HG02763 (cell line): ENCODE results near the gene SMIM34.
"Not testable (repeated sequence)": the region's sequence is repeated elsewhere in the genome, so short reads cannot be mapped to it uniquely, and the experiment has no call there.

Experiments
- ATAC-seq: cut with Tn5 transposase; IDR thresholded peaks from one replicate; pipeline ENCODE4 v1.9.1; 2021; ENCODE audit warnings: mild to moderate bottlenecking, moderate library complexity; ENCODE audit not compliant: unreplicated experiment

Gene SMIM34

DNA sequence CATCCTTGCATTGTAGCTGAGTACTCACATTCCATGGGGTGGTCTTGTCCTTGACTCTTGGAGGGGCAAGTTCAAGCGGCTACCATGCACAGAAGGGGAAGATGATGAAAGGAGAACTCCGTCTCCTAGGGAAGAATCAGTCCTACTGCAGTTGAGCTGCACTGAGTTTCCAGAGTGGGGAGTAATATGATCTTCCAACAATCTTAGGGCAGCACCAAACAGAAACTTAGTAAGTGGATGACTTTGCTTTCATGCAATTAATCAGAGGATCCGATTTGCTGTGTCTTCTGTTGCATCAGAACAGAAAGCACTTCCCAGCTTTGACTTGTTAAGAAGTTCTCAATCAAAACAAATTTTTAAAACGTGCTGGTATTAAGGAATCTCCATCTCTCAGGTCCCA, at the start of gene SMIM34:
SMIM34 (minus strand) TSS at position 147 of the 400 bp plus-strand sequence; CDS start at position 35, 112 bp downstream.
- not testable (repeated sequence) for ATAC-seq

DNA sequence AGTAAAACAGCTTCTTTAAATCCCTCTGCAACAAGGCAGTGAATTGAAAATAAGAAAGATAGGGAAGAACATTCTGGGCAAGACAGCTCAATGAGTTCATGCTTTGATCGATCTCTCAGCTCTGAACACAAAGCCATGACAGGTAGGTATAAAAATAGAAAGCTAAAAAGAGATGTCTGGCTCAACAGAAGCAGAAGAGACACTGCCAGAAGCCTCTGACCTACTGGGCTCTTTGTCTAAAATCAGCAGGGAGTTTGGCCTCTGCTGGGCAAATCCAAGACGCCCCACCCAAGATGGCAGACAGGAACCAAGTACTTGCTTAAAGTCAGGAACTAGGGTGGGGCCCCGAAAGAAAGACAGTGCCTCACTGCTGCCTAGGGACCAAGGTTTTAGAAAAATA, 43.6 kb upstream of the SMIM34 start:
- ATAC-seq, result not testable (repeated sequence)

DNA sequence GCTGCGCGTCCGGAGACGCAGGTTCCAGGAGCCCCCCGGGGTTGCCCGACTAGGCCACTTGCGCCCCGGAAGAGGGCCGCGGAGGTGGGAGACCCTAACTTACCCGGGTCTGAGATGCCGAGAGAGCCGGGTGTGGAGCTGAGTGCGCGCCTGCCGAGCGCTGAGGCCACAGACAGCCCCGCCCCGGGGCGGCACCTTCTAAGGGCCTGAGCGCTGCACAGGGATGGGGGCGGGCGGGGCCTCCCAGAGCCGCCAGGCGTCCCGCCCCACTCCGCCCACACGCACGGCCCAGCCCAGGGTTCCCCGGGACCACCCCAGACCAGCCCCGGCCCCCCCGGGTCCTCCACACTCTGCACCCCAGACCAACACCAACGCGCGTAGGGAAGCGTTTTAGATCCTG, 35.7 kb upstream of the SMIM34 start:
- not testable (repeated sequence) for ATAC-seq

GRCh38 chr21:34458266-34458665, 34.5 kb upstream of the SMIM34 start:
- ATAC-seq, result not testable (repeated sequence)

DNA sequence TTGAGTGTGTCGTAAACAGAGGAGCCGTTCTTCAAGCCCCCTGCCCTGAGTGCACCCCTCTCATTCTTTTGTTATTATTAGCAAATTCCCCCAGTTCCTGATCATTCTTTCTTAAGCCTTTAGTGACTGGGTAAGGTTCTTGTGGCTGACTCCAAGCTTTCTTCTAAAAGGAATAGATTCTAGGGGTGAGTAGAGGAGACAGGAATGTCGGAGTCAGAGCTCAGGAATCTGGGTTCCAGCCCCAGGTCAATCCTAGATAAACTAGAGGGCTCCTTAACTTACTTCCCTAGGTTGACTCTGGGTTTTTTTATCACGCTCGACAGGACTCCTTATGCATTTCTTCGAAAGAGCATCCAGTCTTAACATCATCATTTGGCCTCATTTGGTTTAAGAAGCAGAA, 32.4 kb upstream of the SMIM34 start:
- ATAC-seq, result not testable (repeated sequence)

DNA sequence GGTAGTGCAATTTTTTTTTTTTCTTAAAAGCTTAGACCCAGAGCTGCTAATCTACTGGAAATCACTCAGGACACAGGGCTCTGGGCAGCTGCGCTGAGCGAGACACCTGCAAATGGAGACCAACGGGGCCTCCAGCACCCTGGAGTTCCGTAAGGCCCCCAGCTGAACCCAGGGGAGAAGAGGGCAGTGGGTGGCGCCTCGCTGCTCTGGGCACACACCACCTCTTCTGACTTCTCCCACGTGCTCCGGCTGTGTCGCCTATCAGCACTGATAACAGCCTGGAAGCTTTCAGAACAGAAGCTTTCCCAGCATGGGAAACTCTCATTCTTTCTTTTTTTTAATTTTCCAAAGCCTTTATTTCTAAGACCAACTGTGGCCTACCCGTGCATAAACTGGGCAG, 31.9 kb upstream of the SMIM34 start:
- ATAC-seq, result not testable (repeated sequence)

GRCh38 chr21:34447018-34447417, 23.3 kb upstream of the SMIM34 start:
- not testable (repeated sequence) for ATAC-seq

GRCh38 chr21:34443486-34443885, 19.7 kb upstream of the SMIM34 start:
- ATAC-seq, result not testable (repeated sequence)

GRCh38 chr21:34429710-34430109, 6.0 kb upstream of the SMIM34 start:
- not testable (repeated sequence) for ATAC-seq

- ATAC-seq, result not testable (repeated sequence)
Observed at GRCh38 chr21:34428441-34428840, 4.7 kb upstream of the SMIM34 start.

DNA sequence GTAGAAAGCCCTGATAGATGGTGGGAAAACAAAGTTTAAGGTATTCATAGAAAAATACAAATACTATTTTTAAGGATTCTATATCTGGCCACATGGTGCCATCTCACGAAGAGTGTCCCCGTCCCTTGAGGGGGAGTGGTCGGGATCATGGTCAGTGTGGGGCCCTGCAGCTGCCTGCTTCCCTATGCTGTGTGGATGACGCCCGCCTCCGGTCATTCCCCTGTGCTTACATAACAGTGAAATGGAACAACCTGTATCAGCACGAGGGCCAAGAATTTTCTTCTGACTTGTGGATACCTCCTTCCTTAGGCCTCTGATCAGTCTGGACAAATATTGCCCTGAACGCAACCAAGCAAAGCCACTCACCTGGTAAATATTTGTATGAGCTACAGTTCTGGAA, 3.6 kb upstream of the SMIM34 start:
- not testable (repeated sequence) for ATAC-seq

- not testable (repeated sequence) for ATAC-seq
Observed at GRCh38 chr21:34417448-34418077, 6.2 kb downstream of the SMIM34 start.

DNA sequence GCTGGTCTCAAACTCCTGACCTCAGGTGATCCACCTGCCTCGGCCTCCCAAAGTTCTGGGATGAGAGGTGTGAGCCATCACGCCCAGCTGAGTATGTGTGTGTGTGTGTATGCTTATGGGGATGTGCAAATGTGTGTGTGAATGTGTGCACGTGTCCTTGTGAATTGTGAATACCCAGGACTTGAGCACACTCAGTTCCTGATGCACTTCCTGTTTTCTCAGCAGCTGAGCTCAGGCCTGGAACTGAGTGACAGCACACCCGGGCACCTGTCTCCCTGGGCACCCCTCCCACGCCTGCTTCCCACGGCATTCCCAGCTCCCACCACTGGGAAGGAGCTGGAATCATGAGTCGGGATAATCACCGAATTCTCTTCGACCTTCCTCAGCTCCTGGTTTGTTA, 16.5 kb downstream of the SMIM34 start:
- not testable (repeated sequence) for ATAC-seq

DNA sequence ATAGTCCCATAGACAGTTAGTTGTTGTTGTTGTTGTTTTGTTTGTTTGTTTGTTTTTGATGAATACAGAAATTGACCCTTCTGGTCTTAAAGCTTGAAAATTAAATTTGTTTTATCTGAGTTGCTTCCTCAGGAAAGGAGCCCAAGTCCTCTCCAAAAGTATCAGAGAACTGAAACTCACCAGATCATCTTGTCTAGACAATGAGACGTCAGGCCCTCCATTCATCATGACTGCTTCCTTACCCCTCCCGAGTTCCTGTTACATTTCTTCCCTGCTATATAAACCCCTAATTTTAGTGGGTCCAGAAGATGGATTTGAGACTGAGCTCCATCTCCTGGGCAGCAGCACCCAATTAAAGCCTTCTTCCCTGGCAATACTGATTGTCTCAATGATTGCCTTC, 17.1 kb downstream of the SMIM34 start:
- ATAC-seq, result not testable (repeated sequence)

DNA sequence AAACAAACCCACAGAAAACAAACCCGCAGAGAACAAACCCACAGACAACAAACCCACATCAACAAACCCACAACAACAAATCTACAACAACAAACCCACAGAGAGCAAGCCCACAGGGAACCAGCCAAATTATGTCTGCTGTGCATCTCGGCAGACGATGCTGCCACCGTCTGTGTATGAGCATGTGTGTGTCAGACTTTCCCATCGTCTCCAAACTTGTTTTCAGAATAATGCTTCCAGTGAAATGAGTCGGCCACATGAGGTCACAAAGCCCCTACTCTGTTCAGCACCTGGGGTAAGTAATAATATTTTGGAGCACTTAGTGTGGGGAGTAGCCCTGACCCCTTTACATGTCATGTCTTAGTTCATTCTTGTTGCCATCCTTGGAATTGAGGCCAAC, 17.6 kb downstream of the SMIM34 start:
- not testable (repeated sequence) for ATAC-seq

- ATAC-seq, result not testable (repeated sequence)
Observed at GRCh38 chr21:34405686-34406085, 18.1 kb downstream of the SMIM34 start.

- ATAC-seq, result not testable (repeated sequence)
Observed at GRCh38 chr21:34404742-34405141, 19.0 kb downstream of the SMIM34 start.

DNA sequence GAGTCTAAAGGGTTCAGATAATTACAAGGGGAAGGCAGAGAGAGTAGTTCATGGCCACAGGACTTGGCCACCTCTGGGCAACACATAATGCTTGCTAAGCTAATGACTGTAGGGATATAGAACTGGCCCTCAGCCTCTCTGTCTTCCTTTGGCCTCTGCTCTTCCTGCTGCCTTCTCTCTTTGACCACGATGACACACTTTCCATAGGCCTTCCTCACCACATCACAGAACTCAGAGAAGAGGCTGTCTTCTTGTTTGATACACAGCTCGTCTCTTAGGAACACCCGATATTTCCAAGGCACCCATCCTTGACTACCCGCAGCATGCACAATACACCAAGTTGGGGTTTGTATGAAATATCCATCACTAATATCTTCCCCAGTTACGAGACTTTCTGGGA, 23.2 kb downstream of the SMIM34 start:
- not testable (repeated sequence) for ATAC-seq

DNA sequence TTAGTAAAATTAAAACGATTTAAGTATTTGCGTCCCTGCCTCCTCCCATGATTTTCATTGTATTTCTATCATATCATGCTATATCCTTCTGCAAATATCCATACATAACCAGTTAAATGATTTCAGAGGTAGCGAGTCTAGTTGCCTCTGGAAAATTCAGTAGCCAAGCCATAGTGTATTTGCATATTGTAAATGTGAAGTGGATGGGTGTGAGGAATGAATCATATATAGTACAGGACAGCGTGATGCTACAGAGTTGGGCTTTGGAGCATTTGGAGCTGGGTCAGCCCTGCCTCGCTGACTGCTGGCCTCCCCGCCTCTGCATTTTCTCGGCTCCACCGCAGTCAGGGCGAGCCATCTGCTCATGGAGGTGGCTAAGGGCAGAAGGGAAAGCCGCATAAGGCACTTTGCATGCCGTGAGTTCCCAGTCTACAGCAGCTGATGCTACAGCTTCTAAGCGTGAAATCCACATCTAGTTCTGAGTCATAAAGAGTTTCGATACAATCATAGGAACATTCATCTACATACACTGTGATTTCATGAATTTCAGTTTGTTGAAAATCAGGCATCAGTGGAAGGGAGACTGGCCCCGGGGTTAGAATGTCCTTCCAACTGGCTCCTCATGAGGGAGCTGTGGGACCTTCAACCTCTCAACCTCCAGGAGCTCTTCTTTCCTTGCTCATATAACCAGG, 39.9 kb downstream of the SMIM34 start:
- peak; percentile 95 for ATAC-seq

- ATAC-seq, result not testable (repeated sequence)
Observed at GRCh38 chr21:34383138-34383537, 40.6 kb downstream of the SMIM34 start.

GRCh38 chr21:34375619-34375972, 48.2 kb downstream of the SMIM34 start:
- ATAC-seq, result peak; percentile 49

DNA sequence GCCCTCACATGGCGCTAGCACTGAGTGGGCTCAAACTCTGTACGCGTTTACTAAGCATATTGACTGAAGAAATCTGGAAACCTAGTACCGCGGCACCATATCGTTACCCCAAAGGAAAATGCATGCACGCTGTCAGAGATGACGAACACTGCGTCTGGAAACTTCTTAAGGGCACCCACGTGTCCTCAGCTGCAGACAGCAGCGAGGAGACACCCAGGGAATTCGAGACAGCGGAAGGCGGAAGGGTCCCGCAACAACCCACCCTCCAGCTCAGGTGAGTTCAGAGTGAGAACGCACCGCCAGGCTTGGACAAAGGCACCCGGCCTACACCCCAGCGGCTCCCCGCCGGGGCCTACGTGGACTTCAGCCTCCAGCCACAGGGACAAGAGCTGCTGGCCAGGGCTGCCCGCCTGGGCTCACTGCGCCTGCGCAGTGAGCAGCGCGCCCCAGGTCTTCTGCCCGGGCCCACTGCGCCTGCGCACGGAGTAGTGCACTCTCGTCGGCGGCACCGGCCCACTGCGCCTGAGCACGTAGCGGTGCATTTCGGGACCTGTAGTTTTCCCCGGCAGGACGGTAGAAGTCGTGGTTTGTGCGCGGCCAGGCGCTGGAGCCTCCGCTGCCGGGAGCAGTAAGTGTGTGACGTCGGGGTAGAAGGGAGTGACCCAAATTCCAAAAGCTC, 48.7 kb downstream of the SMIM34 start, which contains the start of gene SMIM11:
SMIM11 (plus strand) TSS at position 568 of the 679 bp plus-strand sequence. CDS start 3,998 bp downstream, outside the sequence.
- ATAC-seq, result peak; percentile 94
